ENCODE measurements around the gene PLA2G6.

Gene PLA2G6

DNA sequence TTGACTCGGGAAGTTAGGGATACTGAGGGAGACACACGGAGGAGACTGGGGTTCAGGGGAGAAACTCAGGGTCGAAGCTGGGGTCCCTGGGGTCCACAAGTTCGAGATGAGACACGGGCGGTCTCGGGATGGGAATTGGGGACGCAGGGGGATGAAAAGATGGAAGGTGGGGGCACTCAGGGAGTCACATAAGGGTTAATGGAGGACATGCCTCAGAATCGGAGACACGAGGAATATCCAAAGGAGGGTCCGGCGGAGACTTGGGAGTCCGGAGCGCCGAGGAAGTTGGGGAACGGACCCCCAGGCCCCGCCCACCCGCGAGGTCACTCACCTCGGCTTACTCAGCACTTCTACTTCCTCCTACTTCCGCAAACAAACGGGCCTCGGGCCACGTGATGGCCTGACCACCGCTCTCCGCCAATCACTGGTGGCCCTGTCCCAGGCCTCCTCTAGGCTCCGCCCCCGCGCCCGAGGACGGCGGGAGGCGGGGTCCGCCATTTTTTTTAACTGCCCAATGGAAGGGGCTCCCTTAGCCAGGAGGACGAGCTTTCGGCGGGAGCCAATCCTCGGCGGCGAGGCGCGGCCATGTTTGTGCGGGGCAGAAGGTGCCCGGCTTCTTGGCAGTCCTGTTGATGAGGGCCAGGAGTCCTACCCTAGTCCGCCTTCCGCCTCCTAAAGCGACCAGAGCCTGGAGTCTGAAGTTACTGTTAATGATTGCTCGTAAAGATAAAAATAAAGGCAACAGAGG is at the start of gene PLA2G6:
Gene PLA2G6, minus strand, starts transcription at position 378 of the 748 bp plus-strand sequence. CDS start 12,404 bp downstream, outside the sequence.
- peak; percentile 100 for DNase-seq (ENCODE audit: low spot score)

- no peak for DNase-seq (ENCODE audit: low spot score)
Observed at GRCh38 chr22:38230916-38231315, 49.3 kb upstream of the PLA2G6 start.

DNA sequence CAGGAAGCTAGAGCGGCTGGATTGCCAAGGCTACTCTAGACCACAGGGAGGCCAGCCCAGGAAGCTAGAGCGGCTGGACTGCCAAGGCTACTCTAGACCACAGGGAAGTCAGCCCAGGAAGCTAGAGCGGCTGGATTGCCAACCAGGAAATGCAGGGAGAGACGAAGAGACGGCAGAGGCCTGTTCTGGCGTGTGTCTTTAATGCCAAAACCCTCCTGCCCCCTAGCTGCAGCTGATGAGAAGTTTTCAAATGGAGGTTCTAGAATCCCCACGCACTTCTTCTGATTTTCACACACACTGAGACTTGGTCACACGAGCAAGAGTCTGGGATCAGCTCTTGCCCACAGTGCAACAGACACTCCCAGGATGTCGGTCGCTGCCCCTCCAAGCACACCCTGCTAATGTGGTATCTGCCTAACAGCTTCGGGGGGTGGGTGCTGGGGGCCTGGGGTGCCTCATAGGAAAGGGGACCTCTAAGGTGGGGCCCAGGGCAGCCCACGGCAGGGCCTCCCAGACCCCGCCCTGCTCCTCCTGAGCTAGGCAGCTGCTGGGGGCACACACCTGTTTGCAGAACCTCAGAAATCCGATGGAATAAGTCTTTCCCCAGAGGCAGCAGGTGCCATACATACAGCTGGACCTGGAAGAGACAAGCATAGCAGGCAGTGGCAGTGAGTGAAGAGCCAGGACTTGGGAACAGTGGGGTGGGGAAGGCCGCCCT is 48.6 kb upstream of the PLA2G6 start:
- DNase-seq (ENCODE audit: low spot score), result no peak

DNA sequence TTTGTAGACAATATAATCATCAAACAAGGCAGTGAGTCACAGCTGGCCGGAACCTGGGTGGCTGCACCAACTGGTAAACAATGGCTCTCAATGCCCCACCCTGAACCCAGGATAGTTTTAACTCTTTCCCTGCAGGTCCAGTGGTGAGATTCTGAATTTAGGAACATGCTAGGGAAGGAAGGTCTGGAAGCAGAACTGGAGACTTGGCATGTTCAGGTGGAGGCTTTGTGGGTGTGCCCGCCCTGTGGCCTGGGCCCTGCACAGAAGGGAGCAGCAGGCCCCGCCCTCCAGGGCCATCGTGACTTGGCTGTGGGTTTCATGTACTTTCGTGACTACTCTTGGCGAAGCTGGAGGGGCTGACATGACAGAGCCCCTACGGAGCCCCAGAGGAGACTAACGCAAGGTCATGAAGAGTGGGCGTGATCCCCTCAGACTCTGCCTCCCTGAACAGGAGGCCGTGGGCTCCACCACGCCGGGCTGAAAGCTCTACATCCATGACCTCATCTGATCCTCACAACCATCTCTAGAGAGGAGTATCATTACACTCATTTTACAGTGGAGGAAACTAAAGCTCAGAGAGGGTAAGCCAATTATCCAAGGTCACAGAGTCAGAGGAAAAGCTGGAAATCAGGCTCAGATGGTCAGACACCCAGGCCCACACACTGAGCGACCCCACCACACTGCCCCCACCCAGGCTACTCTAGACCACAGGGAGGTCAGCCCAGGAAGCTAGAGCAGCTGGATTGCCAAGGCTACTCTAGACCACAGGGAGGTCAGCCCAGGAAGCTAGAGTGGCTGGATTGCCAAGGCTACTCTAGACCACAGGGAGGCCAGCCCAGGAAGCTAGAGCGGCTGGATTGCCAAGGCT is 47.5 kb upstream of the PLA2G6 start:
- DNase-seq (ENCODE audit: low spot score), result no peak

DNA sequence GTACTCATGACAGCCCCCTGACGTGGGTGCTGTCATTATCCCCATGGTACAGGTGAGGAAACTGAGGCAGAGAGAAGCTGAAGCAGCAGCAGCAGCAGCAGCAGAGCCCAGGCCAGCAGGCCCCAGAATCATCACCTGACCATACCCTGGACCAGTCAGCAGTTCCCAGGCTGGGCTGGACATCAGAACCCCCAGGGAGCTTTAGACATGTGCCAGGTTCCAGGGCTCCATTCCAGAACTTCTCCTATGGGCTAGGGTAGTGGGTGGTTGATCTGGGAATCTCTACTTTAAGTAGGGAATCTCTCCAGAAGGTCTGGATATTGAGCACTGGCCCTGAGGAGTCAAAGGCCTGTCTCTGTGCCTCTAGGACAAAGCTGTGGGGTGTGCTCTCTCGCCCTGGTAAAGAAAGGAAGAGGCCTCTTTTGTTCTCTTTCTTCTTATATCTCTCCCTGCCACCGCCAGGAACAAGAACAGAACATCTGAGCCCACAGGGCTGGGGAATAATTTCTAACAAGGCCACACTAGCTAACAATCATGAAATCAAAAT is 46.8 kb upstream of the PLA2G6 start:
- DNase-seq (ENCODE audit: low spot score), result no peak

GRCh38 chr22:38226853-38227649 is 45.4 kb upstream of the PLA2G6 start:
- no peak for DNase-seq (ENCODE audit: low spot score)

- DNase-seq (ENCODE audit: low spot score), result no peak
Observed at GRCh38 chr22:38223289-38223960, 41.8 kb upstream of the PLA2G6 start.

DNA sequence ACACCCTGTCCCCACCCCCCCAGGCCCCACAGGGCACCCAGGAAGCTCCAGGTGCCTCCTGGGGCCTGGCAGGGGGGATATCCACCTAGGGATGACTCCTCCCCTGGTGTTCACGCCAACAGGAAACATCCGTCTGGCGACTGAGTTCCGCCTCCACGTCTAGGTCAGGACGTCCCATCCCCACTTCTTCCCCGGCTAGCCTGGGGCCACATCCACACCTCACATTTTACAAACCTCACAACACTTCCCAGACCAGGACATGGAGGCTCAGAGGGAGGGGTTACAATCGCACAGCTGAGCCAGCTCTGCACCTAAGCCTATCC is 41.1 kb upstream of the PLA2G6 start:
- no peak for DNase-seq (ENCODE audit: low spot score)

- DNase-seq (ENCODE audit: low spot score), result no peak
Observed at GRCh38 chr22:38221908-38222796, 40.5 kb upstream of the PLA2G6 start.

- no peak for DNase-seq (ENCODE audit: low spot score)
Observed at GRCh38 chr22:38221407-38221806, 39.8 kb upstream of the PLA2G6 start.

- no peak for DNase-seq (ENCODE audit: low spot score)
Observed at GRCh38 chr22:38220653-38221386, 39.2 kb upstream of the PLA2G6 start.

GRCh38 chr22:38220163-38220562 is 38.5 kb upstream of the PLA2G6 start:
- DNase-seq (ENCODE audit: low spot score), result no peak

DNA sequence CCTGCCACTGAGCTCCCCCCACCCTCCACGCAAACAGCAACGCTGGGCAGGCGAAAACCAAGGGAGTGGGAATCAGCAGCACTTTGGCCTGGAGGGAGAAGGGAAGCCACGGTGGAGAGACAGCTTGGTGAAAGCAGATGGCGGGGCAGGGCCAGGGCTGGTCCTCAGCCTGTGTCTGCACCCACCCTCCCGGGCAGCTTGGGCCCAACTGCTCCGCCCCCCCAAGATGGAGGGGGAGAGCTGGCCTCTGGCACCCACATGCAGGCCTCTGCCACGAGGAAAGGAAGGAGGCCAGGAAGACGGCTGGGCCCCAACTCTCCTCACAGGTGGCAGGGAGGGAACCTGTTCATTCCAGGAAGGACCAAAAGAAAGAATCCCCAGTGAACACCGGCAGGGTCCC is 38.0 kb upstream of the PLA2G6 start:
- no peak for DNase-seq (ENCODE audit: low spot score)

DNA sequence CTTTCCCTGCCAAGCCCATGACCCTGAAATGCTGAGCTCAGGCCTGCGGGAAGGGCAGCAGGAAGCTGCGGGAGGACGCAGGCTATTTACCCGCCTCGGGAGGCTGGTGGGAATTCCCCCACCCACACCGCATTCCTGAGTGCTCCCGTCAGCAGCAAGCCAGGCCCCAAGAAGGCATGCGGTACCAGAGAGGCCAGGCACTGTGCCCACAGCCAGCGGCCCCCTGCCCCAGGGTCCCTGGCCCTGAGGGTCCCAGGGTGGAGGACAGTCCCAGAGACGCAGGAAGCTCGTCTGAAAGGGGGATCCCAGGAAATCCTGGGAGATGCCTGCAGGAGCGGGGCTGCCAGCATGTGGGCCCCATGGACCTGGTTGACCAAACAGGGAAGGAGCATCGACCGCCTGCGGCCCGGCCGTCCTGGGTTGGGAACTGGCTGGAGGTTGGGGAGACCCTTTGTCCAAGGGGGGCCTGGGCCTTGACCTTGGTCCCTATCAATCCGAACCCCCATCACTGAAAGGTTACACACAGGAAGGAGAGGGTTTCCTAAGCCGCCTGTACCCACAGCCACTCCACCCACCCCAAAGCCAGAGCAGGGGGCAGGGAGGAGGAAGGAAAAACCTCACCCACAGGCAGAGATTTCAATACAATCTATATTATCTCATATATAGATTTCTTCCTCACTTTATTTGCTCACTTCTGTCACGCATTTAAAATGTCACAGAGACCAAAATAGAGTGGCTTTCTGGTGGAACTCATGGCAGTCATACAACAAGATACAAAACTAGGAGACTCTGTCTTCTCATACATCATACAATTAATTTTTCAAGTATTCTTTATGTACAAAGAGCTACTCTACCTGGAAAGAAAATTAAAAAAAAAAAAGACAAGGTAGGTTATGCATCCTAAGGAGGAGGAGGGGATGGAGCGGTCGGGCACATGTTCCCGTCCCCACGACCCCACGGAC is 37.3 kb upstream of the PLA2G6 start:
- DNase-seq (ENCODE audit: low spot score), result peak; percentile 75

GRCh38 chr22:38215156-38216038 is 33.8 kb upstream of the PLA2G6 start:
- no peak for DNase-seq (ENCODE audit: low spot score)

GRCh38 chr22:38214302-38215056 is 32.8 kb upstream of the PLA2G6 start:
- DNase-seq (ENCODE audit: low spot score), result peak; percentile 90

GRCh38 chr22:38213990-38214301 is 32.3 kb upstream of the PLA2G6 start:
- DNase-seq (ENCODE audit: low spot score), result no peak
